Caco-2 (cell line): Measurements from ENCODE around the gene RALGAPA1. TPM values are rescaled to one million over a fixed set of nuclear protein-coding genes. Genes with fewer than 3 reads are reported as not detected.

ENCODE experiments used
- BruUV-seq: library from RNA; stranded (reverse); fragments of 400-500 nt; replicated peaks from 2 replicates; lab custom pipeline; 2021; lab: Mats Ljungman, UMichigan
- CTCF ChIA-PET: fragments of 300-600 bp; sonication (Branson Sonifier 250); formaldehyde crosslinking; loops from one replicate; lab custom pipeline; 2022; ENCODE audit warnings: antibody characterized with exemption; lab: Charles Lee
- POLR2A ChIA-PET: fragments of 300-600 bp; sonication (Branson Sonifier 250); formaldehyde crosslinking; loops from one replicate; lab custom pipeline; 2022; ENCODE audit warnings: antibody characterized with exemption; lab: Charles Lee
- DNase-seq, 2 experiments: peaks; one replicate each; pipeline versions ENCODE4 v3.0.0 to v3.0.0-alpha.2; 2020 to 2022
- H3K27me3 ChIP-seq: replicated peaks from 2 replicates; pipeline ENCODE4 v1.6.0; 2011; ENCODE audit warnings: low read length; ENCODE audit not compliant: control insufficient read depth, insufficient read depth
- H3K36me3 ChIP-seq: 2 replicates; pipeline ENCODE4 v1.5.1; 2011; ENCODE audit warnings: low read length; ENCODE audit not compliant: control insufficient read depth, insufficient read depth
- H3K4me1 ChIP-seq: fragments of 250-450 bp; sonication (Bioruptor Pico); 2 replicates; pipeline ENCODE4 v1.5.1; 2020; ENCODE audit warnings: mild to moderate bottlenecking
- H3K4me3 ChIP-seq: 2 replicates; pipeline ENCODE4 v1.5.1; 2011; ENCODE audit warnings: low read depth, mild to moderate bottlenecking, control low read depth, low read length
- H3K9me3 ChIP-seq: fragments of 250-450 bp; sonication (Bioruptor Pico); 2 replicates; pipeline ENCODE4 v1.5.1; 2020; ENCODE audit warnings: mild to moderate bottlenecking, moderate library complexity
- H3K27ac Mint-ChIP-seq: one replicate; pipeline ENCODE4 v1.8.0; 2022; ENCODE audit warnings: mixed read lengths; ENCODE audit not compliant: unreplicated experiment
- H3K27me3 Mint-ChIP-seq: one replicate; pipeline ENCODE4 v1.8.0; 2022; ENCODE audit warnings: mixed read lengths; ENCODE audit not compliant: insufficient read depth, unreplicated experiment
- H3K36me3 Mint-ChIP-seq: one replicate; pipeline ENCODE4 v1.8.0; 2022; ENCODE audit warnings: mild to moderate bottlenecking, mixed read lengths; ENCODE audit not compliant: insufficient read depth, unreplicated experiment
- H3K4me1 Mint-ChIP-seq: one replicate; pipeline ENCODE4 v1.8.0; 2022; ENCODE audit warnings: low read depth, mixed read lengths; ENCODE audit not compliant: unreplicated experiment
- H3K4me3 Mint-ChIP-seq: one replicate; pipeline ENCODE4 v1.8.0; 2022; ENCODE audit warnings: mild to moderate bottlenecking, moderate library complexity, mixed read lengths; ENCODE audit not compliant: unreplicated experiment
- H3K9me3 Mint-ChIP-seq: one replicate; pipeline ENCODE4 v1.8.0; 2022; ENCODE audit warnings: mixed read lengths; ENCODE audit not compliant: unreplicated experiment
- CTCF ChIP-seq, 2 experiments: fragments of 200-600 bp in 1 of 2; IDR thresholded peaks; 1 replicate in 1 of 2; 2 replicates in 1 of 2; pipeline versions ENCODE4 v1.5.1 to v1.8.0; 2011 to 2022; ENCODE audit warnings: antibody characterized with exemption in 1 of 2, control low read depth in 1 of 2, inconsistent platforms in 1 of 2, low read depth in 1 of 2, low read length in 1 of 2, mild to moderate bottlenecking in 1 of 2, moderate library complexity in 1 of 2; ENCODE audit not compliant: insufficient read depth in 1 of 2, severe bottlenecking in 1 of 2, unreplicated experiment in 1 of 2
- intact Hi-C: fragments of 100-400 bp; cut with micrococcal nuclease; formaldehyde crosslinking; loops from one replicate; pipeline ENCODE4 v1.10.0; 2022; ENCODE audit not compliant: unreplicated experiment
- total RNA-seq: library from RNA; stranded (reverse); gene quantifications from 2 replicates; pipeline ENCODE4 v1.2.3, GENCODE V29; 2022

The RALGAPA1 gene
- total RNA-seq, 1 experiment from 2014 or later, result 28.9 TPM

DNA sequence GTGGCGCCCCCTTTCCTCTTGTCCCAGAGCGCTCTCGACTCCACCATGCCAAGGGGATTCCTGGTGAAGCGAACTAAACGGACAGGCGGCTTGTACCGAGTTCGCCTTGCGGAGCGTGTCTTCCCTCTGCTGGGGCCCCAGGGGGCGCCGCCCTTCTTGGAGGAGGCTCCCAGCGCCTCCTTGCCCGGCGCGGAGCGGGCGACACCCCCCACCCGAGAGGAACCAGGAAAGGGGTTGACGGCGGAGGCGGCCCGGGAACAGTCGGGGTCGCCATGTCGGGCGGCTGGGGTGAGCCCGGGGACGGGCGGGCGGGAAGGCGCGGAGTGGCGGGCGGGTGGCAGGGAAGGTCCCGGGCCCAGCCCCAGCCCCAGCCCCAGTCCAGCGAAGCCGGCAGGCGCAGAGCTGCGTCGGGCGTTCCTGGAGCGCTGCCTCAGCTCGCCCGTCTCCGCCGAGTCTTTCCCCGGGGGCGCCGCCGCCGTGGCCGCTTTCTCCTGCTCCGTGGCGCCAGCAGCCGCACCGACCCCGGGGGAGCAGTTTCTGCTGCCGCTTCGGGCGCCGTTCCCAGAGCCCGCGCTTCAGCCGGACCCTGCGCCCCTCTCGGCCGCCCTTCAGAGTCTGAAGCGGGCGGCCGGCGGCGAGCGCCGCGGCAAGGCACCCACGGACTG lies 274.8 kb downstream of the RALGAPA1 start:
- H3K36me3 Mint-ChIP-seq, result no peaks in the 10 kb centered on the region
- Histone ChIP-seq H3K4me3 (peak overlapping the region; percentile 62), H3K27me3 (no peaks in the 10 kb centered on the region; the same call in 1 of the 2 replicates), H3K9me3 (no peaks in the 10 kb centered on the region), H3K36me3 (no peaks in the 10 kb centered on the region), H3K4me1 (peaks cover 12% of the 10 kb centered on the region)
- H3K4me1 Mint-ChIP-seq, result peaks cover 7% of the 10 kb centered on the region
- no peak overlapping the region for H3K27ac Mint-ChIP-seq
- BruUV-seq, result no TSS peak
- no peaks in the 10 kb centered on the region for H3K9me3 Mint-ChIP-seq
- ChIA-PET POLR2A (interaction anchor here (0.7 kb wide), 1 partner anchor 292 kb away, joined by 4 read pairs; the partner anchor contains the start of gene BRMS1L), CTCF (interaction anchor here (0.7 to 1.8 kb wide), 7 partner anchors 96 to 288 kb away, joined by 3 to 14 read pairs (median 4); no protein-coding TSS in a partner anchor)
- H3K4me3 Mint-ChIP-seq, result peak overlapping the region; percentile 88
- peak; percentile 20 to 22 for TF ChIP-seq CTCF (IDR thresholded peaks at IDR 0.05; ENCODE audit: insufficient read depth in 1 of 2, low read depth in 1 of 2, low read length in 1 of 2, severe bottlenecking in 1 of 2, unreplicated experiment in 1 of 2)
- peaks cover 23% of the 10 kb centered on the region for H3K27me3 Mint-ChIP-seq
- no peak for DNase-seq
- intact Hi-C loops, result loop anchor here (1.0 to 5.0 kb wide), 2 partner anchors 153 to 278 kb away; no protein-coding TSS in a partner anchor

DNA sequence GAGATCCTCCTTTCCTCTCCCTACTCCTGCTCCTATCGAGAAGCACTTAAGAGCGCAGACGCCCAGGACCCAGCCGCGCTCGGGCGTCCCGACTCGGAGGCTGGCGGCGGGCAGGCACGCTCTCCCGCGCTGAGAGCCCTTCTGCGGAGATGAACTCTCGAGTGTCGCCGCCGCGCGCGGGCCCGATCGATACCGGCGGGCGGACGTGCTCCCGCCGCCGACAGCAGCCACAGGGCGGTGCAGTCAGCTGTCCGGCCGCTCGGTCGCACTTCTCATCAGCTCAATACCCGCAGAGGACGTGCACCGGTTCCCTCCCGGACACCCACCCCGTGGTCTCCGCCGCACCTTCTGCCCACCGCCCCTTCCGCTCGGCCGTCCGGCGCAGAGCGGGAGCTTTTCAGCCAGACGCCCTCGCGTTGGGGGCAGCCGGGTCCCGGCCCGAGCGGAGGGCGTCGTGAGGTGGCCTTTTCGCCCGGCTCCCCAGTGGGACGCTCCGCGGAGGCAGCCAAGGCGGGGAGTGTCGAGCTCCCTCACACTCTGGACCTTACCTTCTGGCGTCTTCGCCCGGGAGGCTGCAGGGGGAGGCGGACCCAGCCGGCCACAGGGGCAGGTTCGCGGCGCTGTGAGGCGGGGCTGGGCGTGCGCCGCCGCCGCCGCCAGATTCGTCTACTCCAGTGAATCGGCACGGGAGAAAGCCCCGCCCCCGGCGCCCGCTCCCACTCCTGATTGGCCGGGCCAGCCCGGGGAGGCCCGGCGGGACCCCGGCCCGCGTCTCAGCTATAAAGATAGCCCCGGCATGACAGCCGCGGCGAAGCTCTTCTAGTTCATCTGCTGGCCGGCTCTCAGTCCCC lies 275.5 kb downstream of the RALGAPA1 start, which contains the start of gene INSM2:
TSS of gene INSM2 (plus strand) at position 808 of the 851 bp plus-strand sequence. CDS start 89 bp downstream, outside the sequence.
- H3K4me3 ChIP-seq, result peak within 1 kb of the TSS; percentile 62
- no peak within 1 kb of the TSS for H3K27ac Mint-ChIP-seq
- no peaks in the 10 kb centered on the region for H3K9me3 ChIP-seq
- no peaks in the 10 kb centered on the region for H3K9me3 Mint-ChIP-seq
- no peaks in the 10 kb centered on the region for H3K36me3 Mint-ChIP-seq
- ChIA-PET CTCF (interaction anchor here (0.7 to 1.8 kb wide), 6 partner anchors 95 to 289 kb away, joined by 3 to 14 read pairs (median 5); no protein-coding TSS in a partner anchor), POLR2A (interaction anchor here (0.7 to 0.8 kb wide), 2 partner anchors 130 to 292 kb away, joined by 3 to 4 read pairs; partner anchors contain the start of gene BRMS1L)
- intact Hi-C loops, result loop anchor here (1.0 to 5.0 kb wide), 3 partner anchors 95 to 279 kb away; no protein-coding TSS in a partner anchor
- peaks cover 12% of the 10 kb centered on the region for H3K4me1 ChIP-seq
- H3K27me3 ChIP-seq, result no peaks in the 10 kb centered on the region; the same call in 1 of the 2 replicates
- no TSS peak for BruUV-seq
- no peaks in the 10 kb centered on the region for H3K36me3 ChIP-seq
- H3K4me1 Mint-ChIP-seq, result peaks cover 7% of the 10 kb centered on the region
- TF ChIP-seq CTCF (IDR thresholded peaks at IDR 0.05; ENCODE audit: insufficient read depth in 1 of 2, low read depth in 1 of 2, low read length in 1 of 2, severe bottlenecking in 1 of 2, unreplicated experiment in 1 of 2), result peak in 1 of 2 experiments; percentile 2
- DNase-seq, result peak; percentile 87 to 93
- peak within 1 kb of the TSS; percentile 88 for H3K4me3 Mint-ChIP-seq
- H3K27me3 Mint-ChIP-seq, result peaks cover 26% of the 10 kb centered on the region
